ENCODE results near the gene DISC1. TPM values are rescaled to one million over a fixed set of nuclear protein-coding genes. Genes with fewer than 3 reads are reported as not detected.

The DISC1 gene
- total RNA-seq, 1 experiment from 2014 or later = 1.8 TPM

GRCh38 chr1:231616667-231617066 is 9.9 kb upstream of the DISC1 start:
- no peaks in the 10 kb centered on the region for H3K9me3 ChIP-seq (ENCODE audit: control insufficient read depth in 1 of 2, insufficient read depth in 1 of 2, low read depth in 1 of 2, low read length in 2 of 2)
- H3K4me3 ChIP-seq (replicated peaks in 1 of 2; ENCODE audit: low read depth in 1 of 2, low read length in 2 of 2) = no peak overlapping the region
- no peak overlapping the region for H2AFZ ChIP-seq (ENCODE audit: low read depth, low read length, poor library complexity, severe bottlenecking)
- no peaks in the 10 kb centered on the region for H3K36me3 ChIP-seq (ENCODE audit: control insufficient read depth in 1 of 2, insufficient read depth in 2 of 2, low read length in 2 of 2)
- DNase-seq (ENCODE audit: low read depth, low spot score) (no peak), ATAC-seq (no peak)
- ChIA-PET POLR2A (no interaction called here), RAD21 (ENCODE audit: low non-redundant PET in 1 of 2, low total read pairs in 2 of 2, uncharacterized antibody in 2 of 2, unreplicated experiment in 2 of 2) (interaction anchor here in 1 of 2 experiments (0.6 kb wide), 1 partner anchor 25 kb away, joined by 3 read pairs; no protein-coding TSS in a partner anchor), CTCF (no interaction called here)
- no peaks in the 10 kb centered on the region for H4K20me1 ChIP-seq (ENCODE audit: insufficient read depth)
- H3K4me2 ChIP-seq (ENCODE audit: low read length) = no peak overlapping the region
- TF ChIP-seq ZNF274 (IDR thresholded peaks at IDR 0.05; ENCODE audit: low read depth, low read length) = no peak
- TF ChIP-seq POLR2AphosphoS5 (IDR thresholded peaks at IDR 0.05; ENCODE audit: low read depth, low read length) = no peak
- no peak for TF ChIP-seq ELF1 (IDR thresholded peaks at IDR 0.05; ENCODE audit: borderline replicate concordance, low read depth)
- no peaks in the 10 kb centered on the region for H3K9me2 ChIP-seq (ENCODE audit: insufficient read depth)
- H3K9ac ChIP-seq (ENCODE audit: low read length) = no peak overlapping the region
- no peak overlapping the region for H3K27ac ChIP-seq (ENCODE audit: low read depth, low read length)
- peaks cover 10% of the 10 kb centered on the region; the same call in 1 of the 2 replicates for H3K27me3 ChIP-seq (ENCODE audit: insufficient read depth, low read length)
- BruUV-seq (replicated peaks) = no TSS peak
- no peaks in the 10 kb centered on the region for H3K79me2 ChIP-seq (ENCODE audit: insufficient read depth, low read length)
- intact Hi-C loops (cut with micrococcal nuclease) = no loop called here
- no peaks in the 10 kb centered on the region for H3K4me1 ChIP-seq (ENCODE audit: control insufficient read depth in 1 of 2, insufficient read depth in 2 of 2, low read length in 2 of 2)

- Histone ChIP-seq H3K27me3 (ENCODE audit: insufficient read depth, low read length) (peaks cover 20% of the 10 kb centered on the region; the same call in 1 of the 2 replicates), H3K27ac (ENCODE audit: low read depth, low read length) (no peak overlapping the region), H3K4me2 (ENCODE audit: low read length) (no peak overlapping the region), H3K9me2 (ENCODE audit: insufficient read depth) (no peaks in the 10 kb centered on the region), H4K20me1 (ENCODE audit: insufficient read depth) (no peaks in the 10 kb centered on the region), H3K9ac (ENCODE audit: low read length) (no peak overlapping the region), H3K4me1 (ENCODE audit: control insufficient read depth in 1 of 2, insufficient read depth in 2 of 2, low read length in 2 of 2) (no peaks in the 10 kb centered on the region), H2AFZ (ENCODE audit: low read depth, low read length, poor library complexity, severe bottlenecking) (no peak overlapping the region), H3K79me2 (ENCODE audit: insufficient read depth, low read length) (no peaks in the 10 kb centered on the region), H3K9me3 (ENCODE audit: control insufficient read depth in 1 of 2, insufficient read depth in 1 of 2, low read depth in 1 of 2, low read length in 2 of 2) (no peaks in the 10 kb centered on the region), H3K4me3 (replicated peaks in 1 of 2; ENCODE audit: low read depth in 1 of 2, low read length in 2 of 2) (no peak overlapping the region), H3K36me3 (ENCODE audit: control insufficient read depth in 1 of 2, insufficient read depth in 2 of 2, low read length in 2 of 2) (no peaks in the 10 kb centered on the region)
- ChIA-PET POLR2A (no interaction called here), RAD21 (ENCODE audit: low non-redundant PET in 1 of 2, low total read pairs in 2 of 2, uncharacterized antibody in 2 of 2, unreplicated experiment in 2 of 2) (no interaction called here), CTCF (no interaction called here)
- no peak for ATAC-seq
- BruUV-seq (replicated peaks) = no TSS peak
- DNase-seq (ENCODE audit: low read depth, low spot score) = no peak
- intact Hi-C loops (cut with micrococcal nuclease) = no loop called here
- TF ChIP-seq FOSL1 (IDR thresholded peaks at IDR 0.05; ENCODE audit: low read depth) = no peak
- no peak for TF ChIP-seq YY1 (IDR thresholded peaks at IDR 0.05; ENCODE audit: extremely low read depth, insufficient replicate concordance, low read depth, low read length)
- TF ChIP-seq, protein P1, sequence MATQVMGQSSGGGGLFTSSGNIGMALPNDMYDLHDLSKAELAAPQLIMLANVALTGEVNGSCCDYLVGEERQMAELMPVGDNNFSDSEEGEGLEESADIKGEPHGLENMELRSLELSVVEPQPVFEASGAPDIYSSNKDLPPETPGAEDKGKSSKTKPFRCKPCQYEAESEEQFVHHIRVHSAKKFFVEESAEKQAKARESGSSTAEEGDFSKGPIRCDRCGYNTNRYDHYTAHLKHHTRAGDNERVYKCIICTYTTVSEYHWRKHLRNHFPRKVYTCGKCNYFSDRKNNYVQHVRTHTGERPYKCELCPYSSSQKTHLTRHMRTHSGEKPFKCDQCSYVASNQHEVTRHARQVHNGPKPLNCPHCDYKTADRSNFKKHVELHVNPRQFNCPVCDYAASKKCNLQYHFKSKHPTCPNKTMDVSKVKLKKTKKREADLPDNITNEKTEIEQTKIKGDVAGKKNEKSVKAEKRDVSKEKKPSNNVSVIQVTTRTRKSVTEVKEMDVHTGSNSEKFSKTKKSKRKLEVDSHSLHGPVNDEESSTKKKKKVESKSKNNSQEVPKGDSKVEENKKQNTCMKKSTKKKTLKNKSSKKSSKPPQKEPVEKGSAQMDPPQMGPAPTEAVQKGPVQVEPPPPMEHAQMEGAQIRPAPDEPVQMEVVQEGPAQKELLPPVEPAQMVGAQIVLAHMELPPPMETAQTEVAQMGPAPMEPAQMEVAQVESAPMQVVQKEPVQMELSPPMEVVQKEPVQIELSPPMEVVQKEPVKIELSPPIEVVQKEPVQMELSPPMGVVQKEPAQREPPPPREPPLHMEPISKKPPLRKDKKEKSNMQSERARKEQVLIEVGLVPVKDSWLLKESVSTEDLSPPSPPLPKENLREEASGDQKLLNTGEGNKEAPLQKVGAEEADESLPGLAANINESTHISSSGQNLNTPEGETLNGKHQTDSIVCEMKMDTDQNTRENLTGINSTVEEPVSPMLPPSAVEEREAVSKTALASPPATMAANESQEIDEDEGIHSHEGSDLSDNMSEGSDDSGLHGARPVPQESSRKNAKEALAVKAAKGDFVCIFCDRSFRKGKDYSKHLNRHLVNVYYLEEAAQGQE (IDR thresholded peaks at IDR 0.05; ENCODE audit: low read depth) = no peak
- TF ChIP-seq TCF7L2 (IDR thresholded peaks at IDR 0.05; ENCODE audit: borderline replicate concordance, extremely low read depth, insufficient read depth, insufficient read length) = no peak
- no peak for TF ChIP-seq ZFX (IDR thresholded peaks at IDR 0.05)
- no peak for TF ChIP-seq POLR2A (IDR thresholded peaks at IDR 0.05; ENCODE audit: borderline replicate concordance, extremely low read depth, insufficient read depth, insufficient read length)
- no peak for TF ChIP-seq EZH2phosphoT487 (IDR thresholded peaks at IDR 0.05; ENCODE audit: borderline replicate concordance)
- TF ChIP-seq MAX (IDR thresholded peaks at IDR 0.05) = no peak
- TF ChIP-seq SP1 (IDR thresholded peaks at IDR 0.05; ENCODE audit: low read depth) = no peak
- no peak for TF ChIP-seq EZH2 (IDR thresholded peaks at IDR 0.05)
- no peak for TF ChIP-seq SIN3A (IDR thresholded peaks at IDR 0.05; ENCODE audit: low read depth)
- TF ChIP-seq JUND (IDR thresholded peaks at IDR 0.05) = no peak
- no peak for TF ChIP-seq ATF3 (IDR thresholded peaks at IDR 0.05)
Measured at GRCh38 chr1:231618609-231619256, 7.9 kb upstream of the DISC1 start.
